OCI-M1 (cell line): Measurements from ENCODE around the gene BTRC.

ENCODE experiments used
- DNase-seq: peaks from one replicate; lab custom pipeline; 2025; lab: John Stamatoyannopoulos, UW

Gene BTRC

DNA sequence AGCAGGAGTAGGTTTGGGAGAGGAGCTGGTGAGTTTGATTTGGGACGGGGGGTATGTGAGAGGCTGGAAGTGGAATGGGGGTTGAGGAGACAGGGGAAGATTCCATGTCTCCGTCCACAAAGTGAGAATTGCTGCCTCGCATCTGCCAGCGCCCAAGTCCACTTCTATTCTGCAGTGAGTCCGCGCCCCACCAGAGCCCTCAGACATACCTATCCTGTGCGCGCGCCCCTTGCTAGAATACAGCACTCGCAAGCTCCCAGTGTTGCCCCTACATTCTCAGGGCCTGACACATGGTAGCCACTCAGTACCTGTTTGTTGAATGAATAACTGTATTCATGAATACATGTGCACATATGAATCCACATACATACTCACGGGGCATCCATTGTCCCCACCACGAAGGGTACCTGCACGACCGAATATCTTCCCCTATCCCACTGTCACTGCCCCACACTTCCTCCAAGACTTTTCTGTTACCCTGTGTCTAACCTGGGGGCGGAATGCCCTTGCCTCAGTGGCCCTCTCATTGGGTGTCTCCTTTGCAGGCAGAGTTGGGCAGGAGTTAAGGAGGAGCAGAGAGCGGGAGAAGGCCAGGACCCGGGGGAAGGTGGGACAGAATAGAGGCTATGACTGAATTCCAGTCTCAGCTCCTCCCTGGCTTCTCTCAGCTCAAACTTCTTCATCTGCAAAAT is 214.2 kb downstream of the BTRC start:
- no peak for DNase-seq

- no peak for DNase-seq
Measured at GRCh38 chr10:101569323-101569621, 215.3 kb downstream of the BTRC start.

DNA sequence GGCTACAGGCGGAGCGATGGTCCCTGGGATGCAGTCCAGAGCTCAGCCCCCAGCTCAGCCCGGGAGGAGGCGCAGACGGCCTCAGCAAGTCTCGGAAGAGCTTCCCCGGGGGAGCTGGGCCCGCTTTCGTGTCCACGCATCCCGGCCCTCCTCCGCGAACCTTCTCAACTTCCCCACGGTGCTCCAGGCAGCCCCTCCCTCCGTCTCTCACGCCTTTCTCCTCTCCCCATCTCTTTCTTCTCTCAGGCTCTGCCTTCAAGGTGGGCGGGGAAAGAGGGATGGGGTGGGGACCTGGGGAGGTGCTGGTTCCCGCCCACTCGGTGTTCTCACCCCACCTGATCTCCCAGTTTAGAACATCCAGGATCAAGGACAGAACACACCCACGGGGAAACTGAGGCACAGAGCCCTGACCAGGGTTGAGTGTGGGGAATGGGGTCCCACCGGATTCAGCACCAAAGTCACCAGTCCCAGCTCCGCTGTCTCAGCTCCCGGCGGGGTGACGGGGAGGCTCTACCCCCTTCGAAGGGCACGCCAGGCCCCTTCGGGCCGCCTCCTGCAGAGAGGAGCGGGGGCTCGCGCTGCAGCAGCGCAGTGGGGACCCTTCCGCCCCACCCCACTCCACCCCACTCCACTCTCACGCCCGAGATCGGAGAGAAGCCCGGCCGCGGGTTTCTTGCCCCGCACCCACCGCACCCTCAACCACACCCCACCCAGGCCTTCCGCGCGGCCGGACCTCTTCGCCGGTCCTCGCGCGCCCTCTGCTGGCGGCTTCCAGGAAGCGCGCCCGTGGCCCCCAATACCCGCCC is 215.9 kb downstream of the BTRC start:
- DNase-seq = peak; percentile 91

DNA sequence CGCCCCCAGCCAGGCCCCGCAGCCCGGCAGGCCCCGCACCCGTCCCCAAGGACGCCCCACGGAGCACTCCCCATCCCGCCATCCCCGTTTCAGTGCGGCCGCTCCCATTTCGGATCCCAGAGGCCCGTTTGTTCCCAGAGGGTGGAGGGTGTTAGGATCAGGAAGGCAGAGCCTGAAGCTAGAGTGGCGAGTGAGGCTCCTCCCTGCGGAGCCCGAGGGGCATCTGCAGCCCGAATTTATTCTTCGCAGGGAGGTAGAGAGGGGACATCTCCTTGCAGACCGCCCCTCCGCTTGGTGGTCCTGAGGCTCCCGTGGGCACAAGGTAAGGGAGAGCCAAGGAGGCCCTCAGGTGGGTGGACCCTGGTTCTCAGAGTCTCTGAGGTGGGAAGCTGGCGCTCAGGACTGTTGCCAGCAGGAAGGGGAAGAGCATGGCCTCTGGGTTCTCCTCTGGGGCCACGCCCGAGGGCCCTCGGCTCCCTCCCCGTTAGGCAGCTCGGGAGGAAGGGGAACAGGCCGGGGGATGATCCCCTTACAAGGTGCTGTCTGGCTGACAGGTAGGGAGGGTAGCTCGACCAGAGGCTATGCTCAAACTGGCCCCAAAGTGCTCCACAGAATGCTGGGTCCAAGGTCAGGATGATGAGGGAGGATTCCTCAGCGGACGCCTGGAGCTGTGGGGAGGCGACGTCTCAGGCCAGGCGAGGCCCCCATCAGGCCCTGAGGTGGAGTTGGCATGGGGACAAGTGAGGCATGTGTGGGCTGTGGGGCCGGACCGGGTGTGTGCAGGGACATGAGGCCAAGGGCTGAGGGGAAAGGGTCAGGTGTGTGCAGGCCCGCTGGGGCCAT is 216.7 kb downstream of the BTRC start:
- no peak for DNase-seq

DNA sequence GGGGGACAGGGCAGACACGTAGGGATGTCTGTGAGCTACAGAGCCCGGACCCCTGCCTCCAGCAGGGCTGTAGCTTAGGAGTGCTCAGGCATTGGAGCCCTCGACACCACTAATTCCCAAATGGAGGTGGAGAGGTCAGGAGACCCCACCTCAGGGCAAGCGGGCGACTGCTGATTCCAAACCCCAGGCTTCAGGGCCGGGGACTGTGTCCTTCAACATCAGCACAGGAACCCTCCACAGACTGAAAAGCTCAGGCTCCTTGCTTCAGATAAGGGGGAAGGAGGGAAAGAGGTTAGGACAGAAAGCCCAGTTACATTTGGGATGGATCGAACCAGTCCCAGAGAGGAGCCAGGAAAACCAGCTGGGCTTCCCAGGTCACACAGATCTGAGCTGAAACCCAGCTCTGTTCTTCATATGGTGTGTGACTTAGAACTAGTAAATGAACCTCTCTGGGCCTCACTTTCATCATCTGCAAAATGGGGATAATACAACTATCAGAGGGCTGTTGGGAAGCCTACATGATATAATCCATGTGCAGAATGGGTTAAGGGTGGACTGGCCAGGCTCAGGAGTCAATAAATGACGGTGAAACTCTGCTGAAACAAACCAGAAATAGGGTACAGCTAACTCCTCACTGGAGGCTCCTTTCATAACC is 217.4 kb downstream of the BTRC start:
- DNase-seq = no peak

DNA sequence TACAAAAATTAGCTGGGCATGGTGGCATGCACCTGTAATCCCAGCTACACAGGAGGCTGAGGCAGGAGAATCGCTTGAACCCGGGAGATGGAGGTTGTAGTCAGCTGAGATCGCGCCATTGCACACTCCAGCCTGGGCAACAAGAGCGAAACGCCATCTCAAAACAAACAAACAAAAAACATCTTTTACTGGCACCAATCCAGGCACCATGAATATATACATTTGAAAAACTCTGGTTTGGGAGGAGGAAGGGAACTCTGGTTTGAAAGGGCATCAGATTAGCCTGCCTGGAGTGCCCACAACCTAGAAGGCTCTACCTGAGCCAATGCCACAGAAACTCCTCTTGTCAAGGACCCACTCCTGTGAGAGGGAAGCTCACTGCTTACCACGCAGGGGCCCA is 218.2 kb downstream of the BTRC start:
- no peak for DNase-seq

DNA sequence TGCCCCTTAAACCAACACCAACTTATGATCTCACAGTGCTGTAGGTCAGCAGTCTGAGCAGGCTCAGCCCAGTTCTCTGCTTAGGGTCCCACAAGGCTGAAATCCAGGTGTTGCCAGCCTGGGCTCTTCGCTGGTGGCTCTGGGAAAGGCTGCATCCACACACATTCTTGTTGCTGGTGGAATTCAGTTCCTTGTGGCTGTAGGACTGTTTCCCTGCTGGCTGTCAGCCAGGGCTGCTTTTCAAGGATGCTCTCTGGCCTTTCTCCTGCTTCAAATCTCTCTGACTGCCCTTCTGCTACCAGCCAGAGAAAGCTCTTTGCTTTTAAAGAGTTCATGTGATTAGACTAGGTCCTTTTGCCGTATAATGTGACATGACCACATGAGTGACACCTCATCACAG is 218.8 kb downstream of the BTRC start:
- DNase-seq = peak; percentile 28

GRCh38 chr10:101573885-101574753 is 220.2 kb downstream of the BTRC start:
- no peak for DNase-seq

DNA sequence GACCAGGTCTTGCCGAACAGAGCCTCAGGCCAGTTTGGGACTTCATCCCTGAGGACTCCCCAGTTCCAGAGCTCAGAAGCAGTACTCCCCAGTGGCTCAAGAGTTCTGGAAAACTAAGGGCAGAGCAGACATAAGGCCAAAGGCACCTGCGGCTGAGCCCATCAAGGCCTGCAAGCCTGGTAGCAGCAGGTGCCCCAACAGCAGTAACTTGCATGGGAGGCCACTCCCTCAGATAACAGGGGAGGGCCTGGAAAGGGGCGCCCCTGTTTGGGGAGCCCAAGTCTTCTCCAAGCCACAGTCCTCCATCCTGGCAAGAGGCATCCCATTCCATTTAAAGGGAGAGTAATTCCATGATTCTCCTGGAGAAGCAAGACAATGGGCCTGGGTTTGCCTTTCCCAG is 221.1 kb downstream of the BTRC start:
- DNase-seq = no peak

GRCh38 chr10:101575580-101576210 is 221.7 kb downstream of the BTRC start:
- peak; percentile 97 for DNase-seq

GRCh38 chr10:101576211-101576863 is 222.4 kb downstream of the BTRC start:
- peak; percentile 49 for DNase-seq

- no peak for DNase-seq
Measured at GRCh38 chr10:101577121-101577871, 223.3 kb downstream of the BTRC start.

DNA sequence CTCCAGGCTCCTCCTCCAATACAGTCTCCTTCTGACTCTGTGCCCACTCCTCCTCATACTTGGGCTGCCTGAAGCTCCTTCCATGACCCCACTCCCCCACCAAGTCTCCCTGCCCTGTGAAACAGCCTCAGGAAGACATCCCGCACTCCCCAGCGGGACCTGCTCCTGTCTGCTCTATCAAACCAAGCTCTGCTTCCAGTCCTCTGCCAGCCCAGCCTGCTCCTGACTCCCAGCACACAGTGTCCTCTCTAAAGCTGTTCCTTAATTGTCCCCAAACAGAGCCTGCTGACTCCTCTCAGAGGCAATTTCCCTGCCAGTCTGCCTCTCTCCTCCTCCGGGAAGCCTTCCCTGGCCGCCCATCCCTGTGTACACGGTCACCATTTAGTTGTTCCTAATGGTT is 224.2 kb downstream of the BTRC start:
- DNase-seq = no peak

DNA sequence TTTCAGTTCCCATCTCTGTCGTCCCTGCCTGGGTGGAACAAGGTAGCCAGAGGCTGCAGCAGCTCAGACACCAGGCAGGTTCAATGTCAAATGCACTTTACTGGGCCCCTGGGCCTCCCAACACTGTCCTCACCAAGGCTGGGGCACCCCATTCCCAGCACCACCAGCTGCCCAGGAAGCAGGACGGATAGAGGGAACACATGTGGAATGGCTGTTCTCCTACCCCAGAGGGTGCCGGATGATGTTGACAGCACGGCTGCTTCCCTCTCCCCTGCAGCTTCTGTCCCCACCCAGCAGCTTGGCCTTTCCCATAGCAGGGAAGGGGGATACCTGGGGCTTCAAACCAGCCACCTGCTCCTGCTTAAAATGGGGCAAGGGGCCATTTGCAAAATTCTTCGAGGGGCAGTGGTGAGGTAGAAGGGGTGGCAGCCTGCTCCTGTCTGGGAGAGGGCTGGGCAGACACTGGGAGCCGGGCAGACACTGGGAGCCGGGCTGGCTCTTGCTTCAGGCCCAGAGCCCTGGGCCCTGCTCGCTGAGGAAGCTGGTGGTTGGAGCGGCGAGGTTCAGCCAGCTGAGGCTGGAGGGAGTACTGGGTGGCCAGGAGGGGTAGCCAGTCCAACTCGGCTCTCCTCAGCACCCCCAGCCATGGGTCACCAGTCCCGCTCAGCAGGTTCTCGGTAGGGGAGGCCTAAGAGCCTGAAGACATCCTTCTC is 225.0 kb downstream of the BTRC start:
- no peak for DNase-seq

- no peak for DNase-seq
Measured at GRCh38 chr10:101579516-101579870, 225.5 kb downstream of the BTRC start.

DNA sequence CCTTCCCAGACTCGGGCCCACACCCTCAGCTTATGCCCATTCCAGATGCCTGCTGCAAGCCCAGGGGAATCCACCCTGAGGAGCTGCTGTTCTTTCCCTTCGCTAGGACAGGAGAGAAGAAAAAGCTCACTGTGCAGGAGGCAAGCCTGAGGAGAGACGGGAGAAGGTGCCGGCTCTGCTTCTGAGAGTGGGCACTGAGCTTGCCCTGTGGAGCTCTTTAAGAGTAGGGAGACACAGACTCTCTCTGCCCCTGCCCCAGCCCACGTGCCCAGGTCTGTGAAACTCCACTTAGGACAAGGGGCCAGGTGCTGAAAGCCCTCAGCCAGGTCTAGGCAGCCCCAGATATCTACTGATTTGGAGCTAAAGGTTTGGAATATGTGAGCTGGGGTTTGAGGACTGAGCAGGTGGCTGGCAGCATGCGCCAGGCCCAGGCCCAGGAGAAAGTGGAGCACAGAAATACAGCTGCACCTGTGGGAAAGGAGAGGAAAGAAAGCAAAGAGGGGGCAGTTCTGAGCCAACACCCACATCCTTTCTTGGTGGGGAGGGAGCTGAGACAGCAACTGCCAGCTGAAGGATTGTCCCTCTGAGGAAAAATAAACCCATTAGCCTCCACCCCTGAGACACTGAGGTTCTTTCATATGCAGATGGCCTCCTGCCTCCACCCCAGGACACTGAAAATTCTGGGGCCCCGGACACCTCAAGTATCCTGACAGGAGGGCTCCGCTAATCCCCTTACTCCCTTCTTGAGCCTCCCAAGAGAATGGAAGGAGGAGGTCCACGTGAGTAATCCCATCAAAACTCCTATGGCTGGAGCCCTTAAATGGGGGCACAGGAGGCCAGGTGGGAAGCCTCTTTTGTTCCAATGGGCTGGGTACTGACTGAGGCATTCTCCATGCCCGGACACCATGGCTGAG is 226.8 kb downstream of the BTRC start:
- DNase-seq = no peak

DNA sequence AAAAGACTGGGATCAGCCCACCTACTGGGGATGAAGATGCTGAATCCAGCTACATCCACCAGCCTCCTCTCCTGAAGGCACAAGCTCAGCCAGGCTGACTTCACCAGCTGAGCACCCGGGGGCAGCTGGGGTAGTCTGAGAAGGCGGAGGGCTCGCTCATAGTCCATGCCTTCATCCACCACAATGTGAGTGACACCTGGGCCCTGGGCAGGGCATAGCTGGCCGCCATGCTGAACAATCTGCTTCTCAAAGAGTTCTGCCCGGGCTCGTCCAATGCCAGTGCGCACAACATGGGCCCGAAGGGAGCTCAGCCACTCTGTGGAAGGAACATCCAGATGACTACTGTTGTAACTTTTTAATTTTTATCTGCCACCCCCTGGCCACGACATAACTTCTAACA is 231.9 kb downstream of the BTRC start:
- DNase-seq = no peak
